Breast epithelium (tissue), 4 donors: Measurements from ENCODE around the gene FAM120A. TPM values are rescaled to one million over a fixed set of nuclear protein-coding genes. Genes with fewer than 3 reads are reported as not detected.

Source experiments
- DNase-seq, 2 donors: peaks; one replicate each; pipeline ENCODE4 v3.0.0-alpha.2; 2019; ENCODE audit warnings: low spot score in 2 of 2
- H3K27ac ChIP-seq, 2 donors: fragments of 200-600 bp; sonication (generic) in 1 of 2; one replicate each; pipeline ENCODE4 v1.5.1; 2016 to 2019; ENCODE audit warnings: mild to moderate bottlenecking in 1 of 2
- H3K27me3 ChIP-seq, 2 donors: fragments of 200-600 bp; sonication (generic) in 1 of 2; one replicate each; pipeline versions ENCODE4 v1.5.1 to v1.6.0; 2017 to 2019; ENCODE audit warnings: control low read depth in 1 of 2, mild to moderate bottlenecking in 1 of 2
- H3K36me3 ChIP-seq: fragments of 200-600 bp; one replicate; pipeline ENCODE4 v1.5.1; 2019
- H3K4me1 ChIP-seq, 2 donors: fragments of 200-600 bp; sonication (generic); one replicate each; pipeline ENCODE4 v1.5.1; 2016 to 2019; ENCODE audit warnings: control low read depth in 1 of 2
- H3K4me3 ChIP-seq, 3 donors: fragments of 200-600 bp; sonication (generic); 1 replicate in 2 of 3; 2 replicates in 1 of 3; pipeline ENCODE4 v1.5.1; 2016 to 2019; ENCODE audit warnings: mild to moderate bottlenecking in 3 of 3, moderate library complexity in 2 of 3
- H3K9me3 ChIP-seq, 2 donors: fragments of 200-600 bp; sonication (generic) in 1 of 2; one replicate each; pipeline ENCODE4 v1.5.1; 2016 to 2019; ENCODE audit warnings: control low read depth in 1 of 2
- CTCF ChIP-seq, 3 donors: fragments of 450-650 bp; IDR thresholded peaks; one replicate each; pipeline ENCODE4 v1.5.1; 2016 to 2017; ENCODE audit warnings: antibody characterized with exemption in 3 of 3, mild to moderate bottlenecking in 3 of 3, moderate library complexity in 3 of 3
- POLR2A ChIP-seq: fragments of 450-650 bp; IDR thresholded peaks from one replicate; pipeline ENCODE4 v1.6.1; 2016; ENCODE audit warnings: antibody characterized with exemption, mild to moderate bottlenecking, moderate library complexity
- POLR2AphosphoS5 ChIP-seq, 3 donors: sonication (generic); formaldehyde crosslinking; IDR thresholded peaks; one replicate each; pipeline ENCODE4 v1.6.1; 2017; ENCODE audit warnings: antibody characterized with exemption in 3 of 3
- intact Hi-C: fragments of 100-400 bp; cut with DNase I; formaldehyde crosslinking; loops from one replicate; pipeline ENCODE4 v1.15.1; 2023; ENCODE audit warnings: low total_unique reads
- total RNA-seq, 3 donors: library from RNA; depleted of rRNA; stranded (reverse); fragments of >200 nt; gene quantifications; one replicate each; pipeline ENCODE4 v1.1.0, GENCODE V29; 2016

The FAM120A gene
- total RNA-seq, 3 donors from 2014 or later, result 71.0 to 103 (median 89.6) TPM

GRCh38 chr9:93451849-93452709 is 594 bp downstream of the FAM120A start:
- H3K27ac ChIP-seq, result peak overlapping the region; percentile 90 to 99
- H3K36me3 ChIP-seq, result no peaks in the 10 kb centered on the region
- no peaks in the 10 kb centered on the region for H3K27me3 ChIP-seq
- TF ChIP-seq CTCF (IDR thresholded peaks at IDR 0.05), result peak in 2 of 3 donors; percentile 24 to 26
- no peak for TF ChIP-seq POLR2A
- TF ChIP-seq POLR2AphosphoS5 (IDR thresholded peaks at IDR 0.05), result peak in 2 of 3 donors; percentile 24 to 43
- no peaks in the 10 kb centered on the region for H3K9me3 ChIP-seq
- DNase-seq, result no peak
- intact Hi-C loops, result loop anchor here (10.0 kb wide), 1 partner anchor 123 kb away; the partner anchor contains the start of gene PHF2
- H3K4me1 ChIP-seq, result peaks cover 0 to 14% of the 10 kb centered on the region in 2 donors
- H3K4me3 ChIP-seq, result peak overlapping the region; percentile 88 to 98 (median 92)

GRCh38 chr9:93452710-93453046 is 1.2 kb downstream of the FAM120A start:
- no peak for TF ChIP-seq CTCF (IDR thresholded peaks at IDR 0.05)
- no peak for TF ChIP-seq POLR2AphosphoS5 (IDR thresholded peaks at IDR 0.05)
- TF ChIP-seq POLR2A, result no peak
- peaks cover 0 to 14% of the 10 kb centered on the region in 2 donors for H3K4me1 ChIP-seq
- peak overlapping the region; percentile 88 to 98 (median 92) for H3K4me3 ChIP-seq
- no peak for DNase-seq
- no peaks in the 10 kb centered on the region for H3K36me3 ChIP-seq
- intact Hi-C loops, result loop anchor here (10.0 kb wide), 1 partner anchor 122 kb away; the partner anchor contains the start of gene PHF2
- H3K9me3 ChIP-seq, result no peaks in the 10 kb centered on the region
- no peaks in the 10 kb centered on the region for H3K27me3 ChIP-seq
- H3K27ac ChIP-seq, result peak overlapping the region; percentile 90 to 99

GRCh38 chr9:93453047-93453914 is 1.8 kb downstream of the FAM120A start, which contains the start of gene FAM120AOS:
FAM120AOS (minus strand) TSS chr9:93453581; CDS start chr9:93452709, 872 bp downstream.
- Histone ChIP-seq H3K27me3 (no peaks in the 10 kb centered on the region), H3K4me3 (peak within 1 kb of the TSS; percentile 88 to 98 (median 92)), H3K36me3 (no peaks in the 10 kb centered on the region), H3K27ac (peak within 1 kb of the TSS; percentile 90 to 99), H3K4me1 (peaks cover 0 to 14% of the 10 kb centered on the region in 2 donors), H3K9me3 (no peaks in the 10 kb centered on the region)
- DNase-seq, result peak; percentile 92 to 95
- no peak for TF ChIP-seq CTCF (IDR thresholded peaks at IDR 0.05)
- peak in 2 of 3 donors; percentile 31 to 62 for TF ChIP-seq POLR2AphosphoS5 (IDR thresholded peaks at IDR 0.05)
- peak; percentile 28 for TF ChIP-seq POLR2A
- intact Hi-C loops, result loop anchor here (10.0 kb wide), 1 partner anchor 122 kb away; the partner anchor contains the start of gene PHF2

GRCh38 chr9:93456022-93456421 is 4.5 kb downstream of the FAM120A start:
- H3K27me3 ChIP-seq, result no peaks in the 10 kb centered on the region
- peaks cover 0 to 12% of the 10 kb centered on the region in 2 donors for H3K4me1 ChIP-seq
- intact Hi-C loops, result loop anchor here (10.0 kb wide), 1 partner anchor 119 kb away; the partner anchor contains the start of gene PHF2
- DNase-seq, result no peak
- H3K36me3 ChIP-seq, result no peaks in the 10 kb centered on the region
- H3K27ac ChIP-seq, result peak overlapping the region in 1 of 2 donors; percentile 27
- TF ChIP-seq POLR2AphosphoS5 (IDR thresholded peaks at IDR 0.05), result no peak
- TF ChIP-seq POLR2A, result no peak
- TF ChIP-seq CTCF (IDR thresholded peaks at IDR 0.05), result no peak
- no peaks in the 10 kb centered on the region for H3K9me3 ChIP-seq
- H3K4me3 ChIP-seq, result no peak overlapping the region
